Activated CD4-positive, alpha-beta T cell treated with anti-CD3 and anti-CD28 coated beads, Interleukin-2, amount 10 ng/mL, durations not matched to agents 24 days and 14 days (primary cell): ENCODE data around the gene SLCO3A1. TPM values are rescaled to one million over a fixed set of nuclear protein-coding genes. Genes with fewer than 3 reads are reported as not detected.
A peak's percentile ranks its signal among the peaks of the same experiment; 100 is the strongest.
"Not testable (repeated sequence)": the region's sequence is repeated elsewhere in the genome, so short reads cannot be mapped to it uniquely, and the experiment has no call there.

ENCODE experiments used
- DNase-seq: peaks from one replicate; pipeline ENCODE4 v3.0.0; 2022
- H3K27ac Mint-ChIP-seq: one replicate; pipeline ENCODE4 v1.8.0; 2022; ENCODE audit warnings: mild to moderate bottlenecking, mixed read lengths
- H3K27me3 Mint-ChIP-seq: one replicate; pipeline ENCODE4 v1.8.0; 2022; ENCODE audit warnings: mixed read lengths
- H3K36me3 Mint-ChIP-seq: one replicate; pipeline ENCODE4 v1.8.0; 2022; ENCODE audit warnings: low read depth, mild to moderate bottlenecking, mixed read lengths
- H3K4me1 Mint-ChIP-seq: one replicate; pipeline ENCODE4 v1.8.0; 2021; ENCODE audit warnings: mixed read lengths
- H3K4me3 Mint-ChIP-seq: one replicate; pipeline ENCODE4 v1.8.0; 2022; ENCODE audit warnings: mild to moderate bottlenecking, moderate library complexity, mixed read lengths
- H3K9me3 Mint-ChIP-seq: one replicate; pipeline ENCODE4 v1.8.0; 2021; ENCODE audit warnings: mixed read lengths
- intact Hi-C: fragments of 100-400 bp; cut with micrococcal nuclease; formaldehyde crosslinking; loops from one replicate; pipeline ENCODE4 v1.15.1; 2023
- total RNA-seq: library from RNA; stranded (reverse); gene quantifications from 2 replicates; pipeline ENCODE4 v1.2.3, GENCODE V29; 2022

SLCO3A1 gene
- total RNA-seq, 1 donor from 2014 or later, result 16.3 TPM

- Mint-ChIP-seq H3K4me1 (peaks cover 3% of the 10 kb centered on the region), H3K9me3 (no peaks in the 10 kb centered on the region), H3K36me3 (no peaks in the 10 kb centered on the region)
Measured at GRCh38 chr15:92059036-92059970, 205.8 kb downstream of the SLCO3A1 start.

DNA sequence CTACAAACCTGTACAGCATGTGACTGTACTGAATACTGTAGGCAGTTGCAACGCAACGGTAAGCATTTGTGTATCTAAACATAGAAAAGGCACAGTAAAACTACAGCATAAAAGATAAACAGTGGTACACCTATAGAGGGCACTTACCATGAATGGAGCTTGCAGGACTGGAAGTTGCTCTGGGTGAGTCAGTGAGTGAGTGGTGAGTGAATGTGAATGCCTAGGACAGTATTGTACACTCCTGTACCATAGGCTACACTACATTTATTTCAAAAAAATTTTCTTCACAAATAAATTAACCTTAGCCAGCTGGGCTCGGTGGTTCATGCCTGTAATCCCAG, 206.4 kb downstream of the SLCO3A1 start:
- H3K36me3 Mint-ChIP-seq, H3K4me3 Mint-ChIP-seq, H3K27me3 Mint-ChIP-seq, intact Hi-C loops, H3K9me3 Mint-ChIP-seq, H3K27ac Mint-ChIP-seq, DNase-seq, H3K4me1 Mint-ChIP-seq: not testable (repeated sequence)

More at GRCh38 chr15:92059036-92059970, 205.8 kb downstream of the SLCO3A1 start:
- no peak overlapping the region for H3K4me3 Mint-ChIP-seq
- intact Hi-C loops, result no loop called here
- peaks cover 5% of the 10 kb centered on the region for H3K27me3 Mint-ChIP-seq
- H3K27ac Mint-ChIP-seq, result no peak overlapping the region
- DNase-seq, result no peak

DNA sequence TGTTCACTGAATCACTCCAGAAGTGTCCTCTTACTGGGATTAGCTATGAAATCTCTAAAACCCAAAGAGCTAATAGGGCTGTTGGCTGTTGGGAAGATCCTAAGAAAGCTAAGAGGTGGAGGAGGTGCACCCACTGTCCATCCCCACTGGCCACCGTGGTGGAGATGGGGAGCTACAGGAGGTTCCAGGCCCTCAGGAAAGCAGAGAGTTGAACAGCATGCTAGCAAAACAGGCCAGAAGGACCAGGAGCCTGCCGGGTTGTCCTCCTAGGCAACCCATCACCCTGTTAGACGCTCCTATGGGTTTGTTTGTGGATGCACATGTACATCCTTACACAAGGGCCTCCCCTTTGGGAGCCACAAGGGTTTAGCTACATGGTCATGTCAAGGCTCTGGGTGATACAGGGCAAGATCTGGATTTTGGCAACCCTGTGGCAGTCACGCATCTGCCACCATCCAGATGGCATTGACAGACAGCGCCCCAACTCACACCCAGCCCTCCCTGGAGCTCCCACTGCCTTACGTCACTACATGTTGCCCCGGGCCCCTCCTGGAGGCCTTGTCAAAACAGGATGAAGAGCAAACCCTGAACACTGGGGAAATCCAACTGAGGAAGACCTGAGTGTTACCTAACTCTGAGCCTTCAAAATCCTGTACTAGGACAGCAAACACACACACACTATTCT, 208.1 kb downstream of the SLCO3A1 start:
- intact Hi-C loops, result no loop called here
- Mint-ChIP-seq H3K4me3 (no peak overlapping the region), H3K27me3 (peaks cover 2% of the 10 kb centered on the region), H3K9me3 (no peaks in the 10 kb centered on the region), H3K4me1 (no peaks in the 10 kb centered on the region), H3K36me3 (no peaks in the 10 kb centered on the region), H3K27ac (no peak overlapping the region)
- DNase-seq, result no peak

- Mint-ChIP-seq H3K4me3 (no peak overlapping the region), H3K4me1 (no peaks in the 10 kb centered on the region), H3K9me3 (no peaks in the 10 kb centered on the region), H3K27me3 (peaks cover 2% of the 10 kb centered on the region), H3K36me3 (no peaks in the 10 kb centered on the region), H3K27ac (no peak overlapping the region)
- intact Hi-C loops, result no loop called here
- DNase-seq, result no peak
Measured at GRCh38 chr15:92062505-92062904, 209.0 kb downstream of the SLCO3A1 start.

- intact Hi-C loops, result loop anchor here (5.0 kb wide), 1 partner anchor 56 kb away; no protein-coding TSS in a partner anchor
- Mint-ChIP-seq H3K27me3 (peaks cover 4% of the 10 kb centered on the region), H3K27ac (no peak overlapping the region), H3K36me3 (no peaks in the 10 kb centered on the region), H3K4me3 (no peak overlapping the region), H3K4me1 (peaks cover 23% of the 10 kb centered on the region), H3K9me3 (no peaks in the 10 kb centered on the region)
- no peak for DNase-seq
Measured at GRCh38 chr15:92068121-92068520, 214.6 kb downstream of the SLCO3A1 start.

- intact Hi-C loops, result loop anchor here (5.0 kb wide), 1 partner anchor 57 kb away; no protein-coding TSS in a partner anchor
- Mint-ChIP-seq H3K36me3 (no peaks in the 10 kb centered on the region), H3K9me3 (no peaks in the 10 kb centered on the region), H3K27me3 (peaks cover 1% of the 10 kb centered on the region), H3K4me3 (peak overlapping the region; percentile 60), H3K4me1 (peaks cover 27% of the 10 kb centered on the region), H3K27ac (peak overlapping the region; percentile 11)
- peak; percentile 69 for DNase-seq
Measured at GRCh38 chr15:92069308-92070250, 216.1 kb downstream of the SLCO3A1 start.

DNA sequence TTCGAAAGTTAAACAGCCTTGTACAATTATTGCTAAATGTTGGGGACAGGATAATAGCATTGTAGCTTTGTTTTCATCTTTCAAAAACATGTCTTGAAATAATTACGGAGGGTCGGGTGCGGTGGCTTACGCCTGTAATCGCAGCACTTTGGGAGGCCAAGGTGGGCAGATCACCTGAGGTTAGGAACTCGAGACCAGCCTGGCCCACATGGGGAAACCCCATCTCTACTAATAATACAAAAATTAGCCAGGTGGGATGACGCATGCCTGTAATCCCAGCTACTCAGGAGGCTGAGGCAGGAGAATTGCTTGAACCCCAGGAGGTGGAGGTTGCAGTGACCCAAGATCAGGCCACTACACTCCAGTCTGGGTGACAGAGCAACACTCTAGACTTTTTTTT, 216.7 kb downstream of the SLCO3A1 start:
- H3K27me3 Mint-ChIP-seq, H3K36me3 Mint-ChIP-seq, DNase-seq, intact Hi-C loops, H3K9me3 Mint-ChIP-seq: not testable (repeated sequence)
- Mint-ChIP-seq H3K4me3 (peak overlapping the region; percentile 60), H3K4me1 (peaks cover 32% of the 10 kb centered on the region), H3K27ac (peak overlapping the region; percentile 6)

GRCh38 chr15:92071045-92071634, 217.6 kb downstream of the SLCO3A1 start:
- Mint-ChIP-seq H3K4me3 (no peak overlapping the region), H3K9me3 (no peaks in the 10 kb centered on the region), H3K4me1 (peaks cover 39% of the 10 kb centered on the region), H3K27me3 (peaks cover 1% of the 10 kb centered on the region), H3K36me3 (no peaks in the 10 kb centered on the region), H3K27ac (no peak overlapping the region)
- no peak for DNase-seq
- intact Hi-C loops, result no loop called here

DNA sequence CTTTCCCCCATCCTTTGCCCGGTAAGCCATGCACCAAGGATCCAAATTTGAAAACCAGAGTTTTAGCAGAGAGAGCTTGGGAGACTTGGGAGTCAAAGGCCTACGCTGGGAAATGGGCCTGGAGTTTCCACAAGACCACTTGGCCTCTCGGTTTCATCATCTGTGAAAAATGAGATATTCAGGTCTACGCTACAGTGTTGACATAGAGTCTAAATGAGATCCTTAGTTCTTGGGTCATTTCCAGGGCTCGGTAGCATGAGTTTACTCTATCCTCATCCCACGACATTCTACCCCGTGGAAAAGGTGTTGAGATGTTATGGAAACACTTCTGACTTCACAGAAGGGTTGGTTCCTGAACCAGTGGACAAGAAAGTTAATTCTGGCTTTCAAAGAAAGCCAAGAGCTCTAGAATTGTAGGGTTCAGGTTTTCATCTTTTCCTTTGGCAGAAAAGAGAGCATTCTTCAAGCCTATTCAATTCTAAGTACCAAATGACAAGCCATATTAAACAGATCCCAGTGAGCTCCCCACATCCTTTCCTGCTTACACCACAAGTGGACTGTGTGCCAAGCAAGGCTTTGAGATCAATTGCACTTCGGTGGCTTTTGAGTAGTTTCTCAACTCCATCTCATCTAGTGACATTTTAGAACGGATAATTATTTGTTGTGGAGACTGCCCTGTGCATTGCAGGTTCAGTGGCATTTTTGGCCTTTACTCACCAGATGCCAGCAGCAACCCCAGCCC, 219.7 kb downstream of the SLCO3A1 start:
- intact Hi-C loops, result no loop called here

DNA sequence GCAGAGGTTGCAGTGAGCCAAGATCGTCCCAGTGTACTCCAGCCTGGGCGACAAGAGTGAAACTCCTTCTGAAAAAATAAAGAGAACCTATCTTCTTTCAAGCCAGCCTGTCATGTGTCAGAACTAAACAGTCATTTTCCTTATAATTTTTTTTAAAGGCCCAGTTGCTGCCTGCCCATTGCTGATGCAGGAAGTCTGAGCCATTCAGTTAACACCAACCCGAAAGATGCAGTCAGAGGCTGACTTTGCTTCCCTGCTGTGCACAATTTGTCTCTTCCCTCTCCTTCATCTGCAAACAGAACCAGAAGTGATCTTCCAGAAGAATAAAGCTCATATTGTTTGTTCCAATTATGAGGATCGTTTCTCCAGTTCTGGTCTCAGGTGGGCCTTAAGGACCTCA, 220.6 kb downstream of the SLCO3A1 start:
- Mint-ChIP-seq H3K27me3 (no peaks in the 10 kb centered on the region), H3K36me3 (no peaks in the 10 kb centered on the region), H3K27ac (no peak overlapping the region), H3K4me1 (peaks cover 28% of the 10 kb centered on the region), H3K9me3 (no peaks in the 10 kb centered on the region), H3K4me3 (no peak overlapping the region)
- intact Hi-C loops, result no loop called here
- DNase-seq, result no peak

More for the DNA sequence above, 219.7 kb downstream of the SLCO3A1 start:
- Mint-ChIP-seq H3K27ac (no peak overlapping the region), H3K27me3 (no peaks in the 10 kb centered on the region), H3K9me3 (no peaks in the 10 kb centered on the region), H3K36me3 (no peaks in the 10 kb centered on the region), H3K4me1 (peaks cover 36% of the 10 kb centered on the region), H3K4me3 (no peak overlapping the region)
- DNase-seq, result no peak

GRCh38 chr15:92074646-92075045, 221.1 kb downstream of the SLCO3A1 start:
- intact Hi-C loops, result no loop called here
- no peak overlapping the region for H3K4me3 Mint-ChIP-seq
- peaks cover 23% of the 10 kb centered on the region for H3K4me1 Mint-ChIP-seq
- no peaks in the 10 kb centered on the region for H3K27me3 Mint-ChIP-seq
- no peaks in the 10 kb centered on the region for H3K9me3 Mint-ChIP-seq
- no peak for DNase-seq
- no peak overlapping the region for H3K27ac Mint-ChIP-seq
- H3K36me3 Mint-ChIP-seq, result no peaks in the 10 kb centered on the region

GRCh38 chr15:92075764-92076163, 222.3 kb downstream of the SLCO3A1 start:
- H3K36me3 Mint-ChIP-seq, result no peaks in the 10 kb centered on the region
- H3K27ac Mint-ChIP-seq, result no peak overlapping the region

More at GRCh38 chr15:92075764-92076163, 222.3 kb downstream of the SLCO3A1 start:
- Mint-ChIP-seq H3K4me3 (no peak overlapping the region), H3K27me3 (no peaks in the 10 kb centered on the region), H3K4me1 (peaks cover 18% of the 10 kb centered on the region), H3K9me3 (no peaks in the 10 kb centered on the region)
- DNase-seq, result no peak
- intact Hi-C loops, result loop anchor here (2.0 kb wide), 1 partner anchor 773 kb away; no protein-coding TSS in a partner anchor
